Activated naive CD4-positive, alpha-beta T cell (primary cell): ENCODE results near the gene IFNG-AS1.
A peak's percentile ranks its signal among the peaks of the same experiment; 100 is the strongest.

ENCODE experiments used
- DNase-seq, 4 experiments: peaks; one replicate each; lab custom pipeline; 2025; lab: John Stamatoyannopoulos, UW

Gene IFNG-AS1

DNA sequence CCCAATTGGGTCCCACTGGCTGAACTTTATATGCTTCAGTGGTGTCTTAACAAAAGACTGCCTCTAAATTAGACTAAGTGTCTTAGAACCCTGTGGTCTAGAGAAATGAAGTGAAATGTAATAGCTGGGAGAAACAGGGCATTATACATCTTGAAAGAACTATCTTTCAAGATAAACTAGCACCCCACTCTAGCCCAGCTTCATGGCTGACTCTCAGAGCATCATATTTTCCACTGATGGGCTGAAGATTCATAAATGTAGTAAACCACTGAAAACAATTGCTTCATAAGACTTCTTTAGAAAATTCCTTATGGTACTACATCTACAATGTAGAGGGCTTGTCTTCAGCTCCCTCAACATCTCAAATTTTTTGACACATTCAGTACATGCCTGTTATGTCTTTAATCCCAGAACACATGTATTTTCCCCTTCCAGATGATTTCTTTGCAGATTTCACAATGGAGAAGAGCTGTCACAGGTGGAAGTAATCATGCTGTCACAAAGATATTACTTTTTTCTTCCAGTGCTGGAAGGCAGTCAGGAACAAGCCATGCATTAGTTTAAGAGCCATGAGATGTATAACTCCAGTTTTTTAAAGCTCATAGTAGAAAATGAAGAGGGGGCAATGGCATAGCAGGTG lies 48.5 kb downstream of the IFNG-AS1 start:
- DNase-seq, result no peak

DNA sequence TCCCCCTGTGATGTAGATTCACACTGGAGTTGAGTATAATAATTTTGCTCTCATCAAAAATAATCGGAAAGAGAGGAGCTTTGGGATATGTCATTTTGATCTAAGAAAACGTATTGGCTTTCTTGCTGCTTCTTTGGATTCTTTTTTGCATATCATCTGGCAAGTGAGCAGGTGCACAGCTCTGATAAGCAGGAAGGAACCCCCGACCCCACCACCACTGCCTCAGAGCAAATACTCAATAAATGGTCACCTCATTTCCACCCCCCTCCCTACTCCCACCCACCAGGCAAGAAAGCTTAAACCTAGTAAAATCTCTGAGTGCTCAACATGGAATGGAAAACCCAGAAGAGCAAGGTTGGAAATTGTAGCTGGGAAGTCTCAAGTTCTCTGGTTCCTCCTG lies 49.4 kb downstream of the IFNG-AS1 start:
- no peak for DNase-seq

DNA sequence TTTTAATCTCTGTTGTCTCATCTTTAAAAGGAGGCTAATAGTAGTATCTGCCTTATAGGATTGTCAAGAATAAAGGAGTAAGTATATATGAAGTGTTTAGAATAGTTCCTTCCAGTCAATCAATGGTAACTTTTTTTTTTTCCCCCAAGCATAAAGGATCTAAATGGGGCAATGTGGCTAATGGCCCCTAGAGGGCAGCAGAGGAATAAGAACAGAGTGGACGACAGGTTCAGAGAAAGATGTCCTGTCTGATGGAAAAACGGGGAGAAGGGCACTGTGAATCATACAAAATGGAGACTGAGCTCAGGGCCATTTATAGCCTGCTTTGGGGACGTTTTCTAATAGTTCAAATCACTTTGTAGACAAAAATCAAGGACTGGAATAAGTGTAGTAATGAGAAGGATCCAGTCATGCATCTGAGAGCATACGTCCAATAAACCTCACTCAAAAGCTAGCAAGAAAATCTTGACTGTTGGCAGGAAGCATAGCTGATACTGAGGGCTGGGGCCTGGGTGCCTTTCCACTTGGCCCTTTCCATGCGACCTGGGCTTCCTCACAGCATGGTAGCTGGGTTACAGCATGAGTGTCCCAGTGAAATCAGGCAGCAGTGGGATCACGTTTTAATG lies 51.3 kb downstream of the IFNG-AS1 start:
- peak in 3 of 4 experiments; percentile 3 to 25 (median 10) for DNase-seq

DNA sequence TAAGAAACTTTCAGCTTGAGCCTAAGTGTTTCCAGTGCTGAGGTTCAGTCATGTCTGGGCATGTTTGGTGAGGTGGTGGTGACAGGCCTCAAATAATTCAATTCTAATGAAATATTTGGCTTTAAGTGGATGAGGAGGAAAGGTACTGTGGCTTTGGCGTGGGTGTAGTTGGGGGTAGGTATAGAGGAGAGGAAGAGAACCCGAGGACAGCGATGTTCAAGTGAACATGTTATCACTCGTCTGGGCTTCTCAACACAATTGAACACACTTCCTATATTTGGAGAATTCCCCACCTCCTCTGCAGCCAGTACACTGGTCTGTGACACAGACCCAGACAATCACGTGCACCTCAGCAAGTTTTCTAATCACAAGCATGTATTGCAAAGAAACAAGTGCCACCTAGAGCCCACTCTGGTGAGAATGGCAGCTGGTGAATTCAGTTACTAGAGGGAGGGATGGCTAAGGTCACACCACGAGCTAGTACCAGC lies 53.0 kb downstream of the IFNG-AS1 start:
- no peak for DNase-seq

DNA sequence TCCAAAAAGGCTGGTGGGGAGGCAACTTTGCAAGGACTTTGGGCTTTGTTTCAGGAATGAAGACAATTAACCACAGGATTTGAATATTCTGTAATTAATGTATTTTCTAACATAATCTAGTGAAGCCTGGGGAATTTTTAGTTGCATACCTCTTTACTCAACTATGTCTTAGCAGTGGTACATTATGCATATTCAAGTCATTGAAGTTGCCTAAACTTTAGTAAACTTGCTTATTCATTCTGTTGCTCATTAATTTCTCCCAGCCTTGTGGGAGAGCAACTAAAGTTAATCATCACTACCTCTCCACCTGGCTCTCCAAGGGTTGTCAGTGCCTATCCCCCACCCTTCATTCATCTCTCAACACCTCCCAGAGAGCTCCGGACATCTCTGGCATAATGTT lies 54.2 kb downstream of the IFNG-AS1 start:
- DNase-seq, result no peak

DNA sequence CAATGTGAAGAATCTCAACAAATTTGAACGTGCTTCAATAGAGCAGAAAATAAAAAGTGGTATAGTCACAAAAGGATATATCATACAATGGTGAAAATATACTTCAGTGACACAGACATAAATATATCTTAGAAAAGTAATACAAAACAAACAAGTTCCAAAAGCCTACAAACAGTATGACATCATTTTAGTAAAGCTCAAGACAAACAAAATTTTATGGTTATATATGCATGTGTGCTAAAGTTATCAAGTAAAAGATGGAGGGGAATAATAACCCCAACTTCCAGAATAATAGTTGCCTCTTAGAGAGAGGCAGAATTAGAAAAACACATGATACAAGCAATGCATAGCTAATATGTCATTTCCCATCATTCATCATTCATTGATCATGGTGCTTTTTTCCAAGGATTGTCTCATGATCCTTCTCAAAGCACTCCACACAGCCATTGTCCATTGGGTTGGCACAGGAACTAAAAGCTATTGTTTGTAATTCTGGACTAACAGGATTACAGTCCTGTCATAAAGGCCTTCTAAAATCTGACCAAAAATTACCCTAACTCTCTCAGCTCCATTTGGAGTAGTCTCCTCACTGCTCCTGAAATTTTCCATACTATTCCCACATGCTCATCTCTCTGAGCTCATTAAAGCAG lies 59.5 kb downstream of the IFNG-AS1 start:
- DNase-seq, result no peak

DNA sequence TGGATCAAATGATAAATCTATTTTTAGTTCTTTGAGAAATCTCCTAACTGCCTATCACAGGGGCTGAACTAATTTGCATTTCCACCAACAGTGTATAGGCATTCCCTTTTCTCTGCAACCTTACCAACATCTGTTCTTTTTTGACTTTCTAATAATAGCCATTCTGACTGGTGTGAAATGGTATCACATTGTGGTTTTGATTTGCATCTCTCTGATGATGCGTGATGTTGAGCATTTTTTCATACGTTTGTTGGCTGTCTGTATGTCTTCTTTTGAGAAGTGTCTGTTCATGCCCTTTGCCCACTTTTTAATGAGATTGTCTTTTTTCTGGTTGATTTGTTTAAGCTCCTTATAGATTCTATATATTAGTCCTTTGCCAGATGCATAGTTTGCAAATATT lies 67.1 kb downstream of the IFNG-AS1 start:
- DNase-seq, result no peak

DNA sequence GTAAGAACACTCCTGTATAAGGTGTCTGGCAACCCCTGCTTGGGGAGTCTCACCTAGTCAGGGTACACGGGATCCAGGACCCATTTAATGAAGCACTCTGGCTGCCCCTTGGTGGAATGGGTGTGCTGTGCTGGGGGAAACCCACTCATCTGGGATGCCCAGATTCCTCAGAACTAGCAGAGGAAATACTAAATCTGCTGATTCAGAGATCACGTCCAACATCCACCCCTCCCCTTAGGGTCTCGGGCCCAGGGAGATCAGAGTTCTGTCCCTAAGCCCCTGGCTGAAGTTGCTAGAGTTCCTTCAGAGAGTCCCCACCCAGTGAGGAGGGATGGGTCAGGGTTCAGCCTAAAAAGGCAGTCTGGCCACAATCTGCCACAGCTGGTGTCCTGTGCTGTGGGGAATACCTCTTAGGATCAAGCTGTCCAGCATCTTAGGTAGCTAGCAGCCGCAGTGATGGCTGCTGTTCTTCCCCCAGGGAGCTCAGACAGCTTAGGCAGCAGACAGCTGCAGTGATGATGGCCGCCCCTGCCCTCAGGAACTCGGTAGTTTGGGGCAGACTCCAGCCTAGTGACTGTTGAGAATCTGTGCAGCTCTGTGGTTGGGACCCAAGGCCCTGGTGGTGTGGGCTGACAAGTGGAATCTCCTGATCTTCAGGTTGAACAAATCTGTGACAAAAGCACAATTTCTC lies 74.8 kb downstream of the IFNG-AS1 start:
- DNase-seq, result no peak

DNA sequence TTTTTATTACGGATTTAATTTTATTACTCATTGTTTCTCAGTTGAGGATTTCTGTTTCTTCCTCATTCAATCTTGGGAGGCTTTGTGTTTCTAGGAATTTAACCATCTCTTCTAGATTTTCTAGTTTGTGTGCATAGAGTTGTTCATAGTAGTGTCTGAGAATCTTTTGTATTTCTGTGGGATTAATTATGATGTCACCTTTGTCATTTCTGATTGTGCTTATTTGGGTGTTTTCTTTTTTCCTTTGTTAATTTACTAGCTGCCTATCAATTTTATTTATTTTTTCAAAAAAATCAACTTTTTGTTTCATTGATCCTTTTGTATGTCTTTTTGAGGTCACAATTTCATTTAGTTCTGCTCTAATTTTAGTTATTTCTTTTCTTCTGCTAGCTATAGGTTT lies 75.9 kb downstream of the IFNG-AS1 start:
- no peak for DNase-seq

DNA sequence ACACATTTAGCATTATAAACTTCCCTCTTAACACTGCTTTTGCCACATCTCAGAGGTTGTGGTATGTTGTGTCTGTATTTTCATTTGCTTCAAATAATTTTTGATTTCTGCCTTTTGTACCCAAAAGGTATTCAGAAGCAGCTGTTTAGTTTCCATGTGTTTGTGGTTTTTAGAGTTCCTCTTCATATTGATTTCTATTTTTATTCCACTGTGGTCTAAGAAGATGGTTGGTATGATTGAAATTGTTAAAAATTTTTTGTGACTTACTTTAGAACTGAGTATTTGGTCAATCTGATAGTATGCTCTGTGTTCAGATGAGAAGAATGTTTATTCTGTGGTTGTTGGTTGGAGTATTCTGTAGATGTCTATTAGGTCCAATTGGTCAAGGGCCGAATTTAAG lies 76.4 kb downstream of the IFNG-AS1 start:
- no peak for DNase-seq

DNA sequence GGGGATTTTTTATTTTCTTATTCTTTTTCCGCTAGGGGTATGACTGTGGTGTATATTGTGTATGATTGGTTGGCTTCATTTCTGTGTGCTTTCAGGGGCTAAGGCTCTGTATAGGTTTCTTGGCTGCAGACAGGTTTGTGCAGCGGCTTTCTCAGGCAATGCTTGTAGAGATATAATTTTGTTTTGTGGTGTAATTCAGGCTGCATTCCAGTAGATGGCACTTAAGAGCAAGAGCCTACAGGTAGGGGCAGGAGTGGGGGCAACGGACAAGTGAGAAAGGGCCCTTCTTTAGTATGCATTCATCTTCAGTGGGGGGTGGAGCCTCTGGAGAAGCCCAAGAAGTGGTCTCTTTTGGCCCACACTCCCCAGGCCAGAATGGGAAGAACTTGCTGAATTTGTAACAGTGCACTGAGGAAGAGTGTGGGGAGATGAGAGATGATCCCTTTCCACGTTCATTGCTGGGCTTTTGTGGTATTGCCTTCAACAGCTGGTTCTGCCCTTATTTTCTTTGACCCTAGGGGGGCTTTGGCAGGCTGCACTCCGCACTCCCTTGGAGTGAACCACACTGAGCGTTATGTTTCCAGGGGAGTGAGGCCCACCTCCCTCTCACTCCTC lies 78.6 kb downstream of the IFNG-AS1 start:
- no peak for DNase-seq

DNA sequence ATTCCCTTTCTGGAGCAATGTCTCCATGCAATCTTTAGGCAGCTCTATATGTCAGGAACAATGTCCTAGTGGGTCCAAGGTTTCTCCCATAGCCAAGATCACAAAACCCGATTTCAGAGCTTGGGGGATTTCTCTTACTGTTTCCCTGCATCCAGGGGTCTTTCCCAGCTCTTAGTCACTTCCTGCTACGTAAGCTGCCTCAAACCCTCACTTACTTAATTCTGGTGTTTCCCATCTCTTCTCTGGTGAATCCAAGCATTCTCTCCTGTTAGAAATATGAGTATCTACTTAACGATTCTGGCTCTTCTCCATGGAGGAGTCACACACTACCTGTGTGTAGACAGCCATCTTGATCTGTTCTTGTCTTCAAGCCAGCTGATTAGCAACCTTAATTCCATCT lies 80.0 kb downstream of the IFNG-AS1 start:
- no peak for DNase-seq
